Hepatocyte (in vitro differentiated cells): Measurements from ENCODE around the gene PTPRK. TPM values are rescaled to one million over a fixed set of nuclear protein-coding genes. Genes with fewer than 3 reads are reported as not detected.

ENCODE experiments used
- DNase-seq: peaks from one replicate; pipeline ENCODE4 v3.0.0-alpha.2; 2016; ENCODE audit warnings: low spot score
- H2AFZ ChIP-seq: fragments of 200-600 bp; sonication (generic); 2 replicates; pipeline ENCODE4 v1.6.0; 2016; ENCODE audit warnings: antibody characterized with exemption, mild to moderate bottlenecking
- H3K27ac ChIP-seq: fragments of 200-600 bp; sonication (generic); 2 replicates; pipeline ENCODE4 v1.5.1; 2016; ENCODE audit warnings: mild to moderate bottlenecking
- H3K27me3 ChIP-seq: fragments of 200-600 bp; sonication (generic); 2 replicates; pipeline ENCODE4 v1.6.1; 2016
- H3K36me3 ChIP-seq: fragments of 200-600 bp; sonication (generic); replicated peaks from 2 replicates; pipeline ENCODE4 v1.5.1; 2016; ENCODE audit warnings: low read depth; ENCODE audit not compliant: insufficient read depth
- H3K4me1 ChIP-seq: fragments of 200-600 bp; sonication (generic); 2 replicates; pipeline ENCODE4 v1.5.1; 2016; ENCODE audit warnings: mild to moderate bottlenecking, moderate library complexity; ENCODE audit not compliant: insufficient read depth
- H3K4me2 ChIP-seq: fragments of 200-600 bp; sonication (generic); 2 replicates; pipeline ENCODE4 v1.6.0; 2016
- H3K4me3 ChIP-seq: fragments of 200-600 bp; sonication (generic); 2 replicates; pipeline ENCODE4 v1.5.1; 2016; ENCODE audit warnings: mild to moderate bottlenecking
- H3K79me2 ChIP-seq: fragments of 200-600 bp; sonication (generic); 2 replicates; pipeline ENCODE4 v1.6.0; 2017; ENCODE audit warnings: mild to moderate bottlenecking
- H3K9me2 ChIP-seq: fragments of 200-600 bp; sonication (generic); replicated peaks from 2 replicates; pipeline ENCODE4 v1.6.0; 2017; ENCODE audit warnings: mild to moderate bottlenecking; ENCODE audit not compliant: insufficient read depth
- H3K9me3 ChIP-seq: fragments of 200-600 bp; sonication (generic); 2 replicates; pipeline ENCODE4 v1.5.1; 2016; ENCODE audit warnings: low read depth, mild to moderate bottlenecking
- H4K20me1 ChIP-seq: fragments of 200-600 bp; sonication (generic); 2 replicates; pipeline ENCODE4 v1.6.0; 2016; ENCODE audit warnings: mild to moderate bottlenecking; ENCODE audit not compliant: insufficient read depth, poor library complexity, severe bottlenecking
- CTCF ChIP-seq: fragments of 200-600 bp; sonication (generic); IDR thresholded peaks from 2 replicates; pipeline ENCODE4 v1.5.1; 2016; ENCODE audit warnings: antibody characterized with exemption, mild to moderate bottlenecking; ENCODE audit not compliant: poor library complexity
- EZH2 ChIP-seq: fragments of 200-600 bp; sonication (generic); IDR thresholded peaks from 2 replicates; pipeline ENCODE4 v1.6.1; 2016; ENCODE audit warnings: antibody characterized with exemption, mild to moderate bottlenecking, borderline replicate concordance
- EZH2phosphoT487 ChIP-seq: fragments of 200-600 bp; sonication (generic); IDR thresholded peaks from one replicate; pipeline ENCODE4 v1.6.1; 2018; ENCODE audit warnings: antibody characterized with exemption, mild to moderate bottlenecking, low read depth, moderate library complexity; ENCODE audit not compliant: unreplicated experiment, severe bottlenecking
- WGBS: methylation state at CpG from one replicate; pipeline ENCODE4 v1.1.6; 2016; ENCODE audit warnings: low lambda C conversion rate; ENCODE audit errors: missing lambda C conversion rate; 5-methylcytosine and 5-hydroxymethylcytosine counted together
- polyA plus RNA-seq: library from polyadenylated mRNA; unstranded; fragments of >200 nt; fragmentation: Nextera tagmentation; extraction: Ambion mirVana; gene quantifications from 2 replicates; pipeline ENCODE4 v1.2.1, GENCODE V29; 2016
- total RNA-seq: library from RNA; depleted of rRNA; stranded (reverse); fragments of >200 nt; gene quantifications from 2 replicates; pipeline ENCODE4 v1.2.3, GENCODE V29; 2014

The PTPRK gene
- total and polyA plus RNA-seq, 2 experiments from 2014 or later = 42.0 to 80.2 TPM

DNA sequence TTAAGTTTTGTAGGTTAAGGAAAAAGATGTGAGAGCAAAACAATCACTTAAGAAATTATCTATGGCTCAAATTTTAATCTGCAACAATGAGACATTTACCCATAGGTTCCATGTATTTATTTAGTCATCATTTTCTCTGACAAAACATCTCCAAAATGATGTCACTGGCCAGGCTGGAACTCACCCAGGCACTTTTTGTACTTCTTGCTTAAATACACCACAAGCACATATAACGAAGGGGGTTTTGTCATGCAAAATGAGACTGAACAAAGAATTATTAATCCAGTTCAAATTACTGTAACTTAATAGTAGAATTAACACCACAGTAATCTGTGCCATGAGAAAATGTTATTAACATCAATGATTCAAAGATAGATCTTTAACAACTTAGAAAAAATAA is 200.5 kb downstream of the PTPRK start:
- Histone ChIP-seq H3K4me1 (no peaks in the 10 kb centered on the region), H3K27ac (no peak overlapping the region), H3K36me3 (no peaks in the 10 kb centered on the region), H3K27me3 (no peaks in the 10 kb centered on the region), H3K9me3 (no peaks in the 10 kb centered on the region), H3K79me2 (peaks cover 43% of the 10 kb centered on the region), H3K4me2 (no peak overlapping the region), H3K9me2 (no peaks in the 10 kb centered on the region), H2AFZ (no peak overlapping the region), H4K20me1 (peaks cover 8% of the 10 kb centered on the region), H3K4me3 (no peak overlapping the region)
- WGBS = 94% methylated on average over 1 of the region's 1 CpG
- DNase-seq = no peak
- TF ChIP-seq CTCF = no peak
- TF ChIP-seq EZH2phosphoT487 = no peak
- no peak for TF ChIP-seq EZH2

DNA sequence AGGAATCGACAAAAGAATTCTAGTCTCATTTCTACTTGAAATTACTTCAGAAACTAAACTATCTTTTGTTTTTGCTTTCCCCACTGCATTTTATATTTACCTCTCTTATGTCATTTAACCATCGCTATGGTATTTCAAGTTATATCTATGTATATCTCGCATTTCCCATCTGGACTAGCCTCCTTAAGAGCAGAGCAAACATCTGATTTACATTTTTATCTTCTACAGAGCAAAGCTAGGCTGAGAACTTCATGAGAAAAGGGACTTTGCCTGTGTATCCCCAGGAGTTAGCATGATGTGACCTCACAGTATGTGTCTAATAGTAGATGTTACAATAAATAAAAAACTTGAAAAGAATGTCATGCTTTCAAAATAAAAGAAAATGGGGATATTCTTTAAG is 201.2 kb downstream of the PTPRK start:
- DNase-seq = no peak
- Histone ChIP-seq H2AFZ (no peak overlapping the region), H3K9me3 (no peaks in the 10 kb centered on the region), H3K4me1 (no peaks in the 10 kb centered on the region), H3K4me2 (no peak overlapping the region), H3K4me3 (no peak overlapping the region), H3K27me3 (no peaks in the 10 kb centered on the region), H3K36me3 (no peaks in the 10 kb centered on the region), H3K79me2 (peaks cover 41% of the 10 kb centered on the region), H4K20me1 (peaks cover 6% of the 10 kb centered on the region), H3K27ac (no peak overlapping the region), H3K9me2 (no peaks in the 10 kb centered on the region)
- WGBS = 88% methylated on average over 3 of the region's 3 CpGs
- no peak for TF ChIP-seq CTCF
- TF ChIP-seq EZH2 = no peak
- no peak for TF ChIP-seq EZH2phosphoT487

DNA sequence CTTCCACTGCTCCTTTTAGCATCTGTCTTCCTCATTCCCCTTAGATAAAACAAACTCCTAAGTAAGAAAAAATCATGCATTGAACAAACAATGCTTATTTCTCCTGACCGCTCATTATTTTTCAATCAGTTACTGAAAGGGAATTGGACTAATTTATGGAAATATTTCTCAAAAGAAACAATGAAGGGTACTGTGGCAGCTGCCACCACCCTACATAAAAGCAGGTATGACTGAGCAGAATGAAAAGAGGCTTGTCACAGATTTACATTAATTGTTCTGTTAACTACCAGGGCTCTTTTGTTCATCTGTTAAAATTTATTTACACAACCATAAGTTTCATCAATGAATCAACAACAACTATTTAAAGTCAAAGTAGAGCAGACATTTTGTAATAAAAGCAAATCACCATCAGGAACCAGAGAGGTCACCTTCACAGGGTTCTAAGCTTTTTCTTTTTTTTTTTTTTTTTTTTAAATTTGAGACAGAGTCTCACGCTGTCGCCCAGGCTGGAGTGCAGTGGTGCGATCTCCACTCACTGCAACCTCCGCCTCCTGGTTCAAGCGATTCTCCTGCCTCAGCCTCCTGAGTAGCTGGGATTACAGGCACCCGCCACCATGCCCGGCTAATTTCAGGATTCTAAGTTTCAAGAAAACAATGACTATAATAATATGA is 204.0 kb downstream of the PTPRK start:
- Histone ChIP-seq H2AFZ (no peak overlapping the region), H3K4me1 (no peaks in the 10 kb centered on the region), H3K9me2 (no peaks in the 10 kb centered on the region), H3K4me2 (no peak overlapping the region), H3K27me3 (no peaks in the 10 kb centered on the region), H3K27ac (no peak overlapping the region), H3K79me2 (peaks cover 41% of the 10 kb centered on the region), H3K4me3 (no peak overlapping the region), H3K9me3 (no peaks in the 10 kb centered on the region), H3K36me3 (no peaks in the 10 kb centered on the region), H4K20me1 (no peaks in the 10 kb centered on the region)
- no peak for DNase-seq
- TF ChIP-seq EZH2phosphoT487 = no peak
- TF ChIP-seq CTCF = no peak
- no peak for TF ChIP-seq EZH2
- WGBS = 98% methylated on average over 8 of the region's 8 CpGs

DNA sequence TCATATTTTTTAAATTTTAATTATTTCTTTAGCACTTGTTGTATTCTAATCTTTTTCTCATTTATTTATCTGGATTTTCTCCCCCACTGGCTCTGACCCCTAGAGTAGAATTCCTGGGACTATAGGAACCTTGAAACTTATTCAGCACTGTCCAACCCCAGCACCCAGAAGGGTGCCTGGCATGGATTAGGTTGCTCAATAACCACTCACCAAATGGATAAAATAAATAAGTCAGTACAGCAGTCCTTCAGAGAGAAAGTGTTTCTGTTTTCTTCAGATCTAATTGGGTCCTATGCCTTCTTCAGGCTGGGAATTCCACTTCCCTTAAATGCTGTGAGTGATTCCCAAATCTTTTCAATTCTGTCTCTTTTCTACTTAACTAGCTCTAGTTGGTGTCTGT is 206.2 kb downstream of the PTPRK start:
- Histone ChIP-seq H3K79me2 (peaks cover 41% of the 10 kb centered on the region), H3K4me1 (no peaks in the 10 kb centered on the region), H3K36me3 (no peaks in the 10 kb centered on the region), H3K27me3 (no peaks in the 10 kb centered on the region), H3K27ac (no peak overlapping the region), H4K20me1 (no peaks in the 10 kb centered on the region), H3K9me2 (no peaks in the 10 kb centered on the region), H3K4me3 (no peak overlapping the region), H2AFZ (no peak overlapping the region), H3K4me2 (no peak overlapping the region), H3K9me3 (no peaks in the 10 kb centered on the region)
- no peak for TF ChIP-seq EZH2
- TF ChIP-seq CTCF = no peak
- TF ChIP-seq EZH2phosphoT487 = no peak
- DNase-seq = no peak
